NCI-H69 (cell line): ENCODE results near the gene PCDHGB7.
A peak's percentile ranks its signal among the peaks of the same experiment; 100 is the strongest.
"Not testable (repeated sequence)": the region's sequence is repeated elsewhere in the genome, so short reads cannot be mapped to it uniquely, and the experiment has no call there.

ENCODE experiments used
- DNase-seq: peaks from one replicate; lab custom pipeline; 2025; lab: John Stamatoyannopoulos, UW

Gene PCDHGB7

DNA sequence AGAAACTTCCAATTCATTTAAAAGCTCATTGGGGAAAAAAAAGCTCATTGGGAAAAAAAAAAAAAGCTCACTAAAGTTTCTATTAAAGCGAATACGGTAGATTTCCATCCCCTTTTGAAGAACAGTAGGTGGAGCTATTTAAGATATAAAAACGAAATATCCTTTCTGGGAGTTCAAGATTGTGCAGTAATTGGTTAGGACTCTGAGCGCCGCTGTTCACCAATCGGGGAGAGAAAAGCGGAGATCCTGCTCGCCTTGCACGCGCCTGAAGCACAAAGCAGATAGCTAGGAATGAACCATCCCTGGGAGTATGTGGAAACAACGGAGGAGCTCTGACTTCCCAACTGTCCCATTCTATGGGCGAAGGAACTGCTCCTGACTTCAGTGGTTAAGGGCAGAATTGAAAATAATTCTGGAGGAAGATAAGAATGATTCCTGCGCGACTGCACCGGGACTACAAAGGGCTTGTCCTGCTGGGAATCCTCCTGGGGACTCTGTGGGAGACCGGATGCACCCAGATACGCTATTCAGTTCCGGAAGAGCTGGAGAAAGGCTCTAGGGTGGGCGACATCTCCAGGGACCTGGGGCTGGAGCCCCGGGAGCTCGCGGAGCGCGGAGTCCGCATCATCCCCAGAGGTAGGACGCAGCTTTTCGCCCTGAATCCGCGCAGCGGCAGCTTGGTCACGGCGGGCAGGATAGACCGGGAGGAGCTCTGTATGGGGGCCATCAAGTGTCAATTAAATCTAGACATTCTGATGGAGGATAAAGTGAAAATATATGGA lies 13.0 kb downstream of the PCDHGB7 start, which contains the start of gene PCDHGA12:
PCDHGA12 (plus strand) TSS at position 176 of the 782 bp plus-strand sequence; CDS start at position 429, 253 bp downstream.
- peak; percentile 4 for DNase-seq

DNA sequence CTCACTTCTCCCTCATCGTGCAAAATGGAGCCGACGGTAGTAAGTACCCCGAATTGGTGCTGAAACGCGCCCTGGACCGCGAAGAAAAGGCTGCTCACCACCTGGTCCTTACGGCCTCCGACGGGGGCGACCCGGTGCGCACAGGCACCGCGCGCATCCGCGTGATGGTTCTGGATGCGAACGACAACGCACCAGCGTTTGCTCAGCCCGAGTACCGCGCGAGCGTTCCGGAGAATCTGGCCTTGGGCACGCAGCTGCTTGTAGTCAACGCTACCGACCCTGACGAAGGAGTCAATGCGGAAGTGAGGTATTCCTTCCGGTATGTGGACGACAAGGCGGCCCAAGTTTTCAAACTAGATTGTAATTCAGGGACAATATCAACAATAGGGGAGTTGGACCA lies 13.8 kb downstream of the PCDHGB7 start:
- no peak for DNase-seq

GRCh38 chr5:141432308-141432707 lies 14.8 kb downstream of the PCDHGB7 start:
- DNase-seq = not testable (repeated sequence)

DNA sequence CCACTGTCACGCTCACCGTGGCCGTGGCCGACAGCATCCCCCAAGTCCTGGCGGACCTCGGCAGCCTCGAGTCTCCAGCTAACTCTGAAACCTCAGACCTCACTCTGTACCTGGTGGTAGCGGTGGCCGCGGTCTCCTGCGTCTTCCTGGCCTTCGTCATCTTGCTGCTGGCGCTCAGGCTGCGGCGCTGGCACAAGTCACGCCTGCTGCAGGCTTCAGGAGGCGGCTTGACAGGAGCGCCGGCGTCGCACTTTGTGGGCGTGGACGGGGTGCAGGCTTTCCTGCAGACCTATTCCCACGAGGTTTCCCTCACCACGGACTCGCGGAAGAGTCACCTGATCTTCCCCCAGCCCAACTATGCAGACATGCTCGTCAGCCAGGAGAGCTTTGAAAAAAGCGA lies 15.2 kb downstream of the PCDHGB7 start:
- DNase-seq = not testable (repeated sequence)

GRCh38 chr5:141434006-141434405 lies 16.5 kb downstream of the PCDHGB7 start:
- no peak for DNase-seq

GRCh38 chr5:141437221-141437620 lies 19.7 kb downstream of the PCDHGB7 start:
- DNase-seq = no peak

DNA sequence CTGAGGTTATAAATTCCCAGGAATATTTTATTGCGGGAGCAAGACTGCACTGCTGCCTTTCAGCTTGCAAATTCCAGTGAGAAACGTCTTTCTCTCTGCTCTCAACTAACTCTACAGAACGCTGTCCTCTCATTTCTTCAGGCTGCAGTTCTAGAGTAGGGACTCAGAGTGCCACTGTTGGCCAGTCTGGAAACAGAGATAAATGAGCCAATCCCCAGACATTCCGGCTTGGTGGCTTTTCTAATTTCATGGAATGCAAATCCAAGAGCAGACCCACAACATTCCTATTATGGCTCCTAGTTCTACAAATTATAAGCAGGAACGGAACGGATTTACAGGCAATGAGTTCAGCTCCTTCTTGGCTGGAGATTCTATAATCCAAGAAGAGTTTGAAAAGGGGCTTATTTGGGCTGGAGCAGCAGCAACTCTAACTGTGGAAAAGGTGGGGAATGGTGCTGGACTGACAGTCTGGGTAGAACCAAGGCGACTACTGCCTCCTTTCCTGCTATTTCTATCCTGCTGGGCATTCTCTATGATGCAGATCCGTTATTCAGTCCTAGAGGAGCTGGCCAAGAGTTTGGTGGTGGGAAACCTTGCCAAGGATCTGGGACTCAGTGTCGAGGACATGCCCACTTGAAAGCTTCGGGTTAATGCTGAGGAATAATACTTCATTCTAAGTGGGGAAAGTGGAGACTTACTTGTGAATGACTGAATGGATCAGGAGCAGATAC lies 22.1 kb downstream of the PCDHGB7 start:
- no peak for DNase-seq

- no peak for DNase-seq
Observed at GRCh38 chr5:141440341-141440740, 22.9 kb downstream of the PCDHGB7 start.

- DNase-seq = no peak
Observed at GRCh38 chr5:141441571-141442170, 24.2 kb downstream of the PCDHGB7 start.

GRCh38 chr5:141465351-141465750 lies 47.9 kb downstream of the PCDHGB7 start:
- no peak for DNase-seq
